ENCODE results near the gene ASIC2.

The ASIC2 gene

GRCh38 chr17:33019161-33019890 is 273.8 kb downstream of the ASIC2 start:
- no peak for TF ChIP-seq POLR2A (IDR thresholded peaks at IDR 0.05; ENCODE audit: low read length)
- TF ChIP-seq GATA1 (IDR thresholded peaks at IDR 0.05; ENCODE audit: low read depth, low read length): no peak
- no peak for DNase-seq

GRCh38 chr17:33017366-33017765 is 275.7 kb downstream of the ASIC2 start:
- TF ChIP-seq POLR2A (IDR thresholded peaks at IDR 0.05; ENCODE audit: low read length): no peak
- TF ChIP-seq GATA1 (IDR thresholded peaks at IDR 0.05; ENCODE audit: low read depth, low read length): no peak
- DNase-seq: no peak

- no peak for TF ChIP-seq GATA1 (IDR thresholded peaks at IDR 0.05; ENCODE audit: low read depth, low read length)
- no peak for TF ChIP-seq POLR2A (IDR thresholded peaks at IDR 0.05; ENCODE audit: low read length)
- no peak for DNase-seq
These were observed 276.2 kb downstream of the ASIC2 start for GRCh38 chr17:33016920-33017319.

- no peak for DNase-seq
- TF ChIP-seq GATA1 (IDR thresholded peaks at IDR 0.05; ENCODE audit: low read depth, low read length) (no peak), POLR2A (IDR thresholded peaks at IDR 0.05; ENCODE audit: low read length) (no peak)
These were observed 277.3 kb downstream of the ASIC2 start for GRCh38 chr17:33015716-33016346.

GRCh38 chr17:33014751-33015150 is 278.3 kb downstream of the ASIC2 start:
- TF ChIP-seq POLR2A (IDR thresholded peaks at IDR 0.05; ENCODE audit: low read length) (no peak), GATA1 (IDR thresholded peaks at IDR 0.05; ENCODE audit: low read depth, low read length) (no peak)

GRCh38 chr17:33013596-33014375 is 279.3 kb downstream of the ASIC2 start:
- TF ChIP-seq POLR2A (IDR thresholded peaks at IDR 0.05; ENCODE audit: low read length) (no peak), GATA1 (IDR thresholded peaks at IDR 0.05; ENCODE audit: low read depth, low read length) (no peak)
- DNase-seq: no peak

More at GRCh38 chr17:33014751-33015150, 278.3 kb downstream of the ASIC2 start:
- no peak for DNase-seq

GRCh38 chr17:33012522-33013033 is 280.5 kb downstream of the ASIC2 start:
- DNase-seq: no peak
- TF ChIP-seq GATA1 (IDR thresholded peaks at IDR 0.05; ENCODE audit: low read depth, low read length) (no peak), POLR2A (IDR thresholded peaks at IDR 0.05; ENCODE audit: low read length) (no peak)

- no peak for DNase-seq
- TF ChIP-seq GATA1 (IDR thresholded peaks at IDR 0.05; ENCODE audit: low read depth, low read length) (no peak), POLR2A (IDR thresholded peaks at IDR 0.05; ENCODE audit: low read length) (no peak)
These were observed 283.5 kb downstream of the ASIC2 start for GRCh38 chr17:33009636-33010035.

- TF ChIP-seq GATA1 (IDR thresholded peaks at IDR 0.05; ENCODE audit: low read depth, low read length) (no peak), POLR2A (IDR thresholded peaks at IDR 0.05; ENCODE audit: low read length) (no peak)
- no peak for DNase-seq
These were observed 285.9 kb downstream of the ASIC2 start for GRCh38 chr17:33007186-33007585.

- TF ChIP-seq POLR2A (IDR thresholded peaks at IDR 0.05; ENCODE audit: low read length) (no peak), GATA1 (IDR thresholded peaks at IDR 0.05; ENCODE audit: low read depth, low read length) (no peak)
- DNase-seq: no peak
These were observed 290.8 kb downstream of the ASIC2 start for GRCh38 chr17:33002246-33002645.

- no peak for DNase-seq
- no peak for TF ChIP-seq GATA1 (IDR thresholded peaks at IDR 0.05; ENCODE audit: low read depth, low read length)
These were observed 294.2 kb downstream of the ASIC2 start for GRCh38 chr17:32998887-32999228.

- TF ChIP-seq POLR2A (IDR thresholded peaks at IDR 0.05; ENCODE audit: low read length) (no peak), GATA1 (IDR thresholded peaks at IDR 0.05; ENCODE audit: low read depth, low read length) (no peak)
- DNase-seq: peak; percentile 63 to 81
These were observed 294.8 kb downstream of the ASIC2 start for GRCh38 chr17:32998111-32998886.

GRCh38 chr17:32995416-32996045 is 297.6 kb downstream of the ASIC2 start:
- TF ChIP-seq GATA1 (IDR thresholded peaks at IDR 0.05; ENCODE audit: low read depth, low read length): no peak
- no peak for TF ChIP-seq POLR2A (IDR thresholded peaks at IDR 0.05; ENCODE audit: low read length)

More at GRCh38 chr17:32995416-32996045, 297.6 kb downstream of the ASIC2 start:
- DNase-seq: no peak

All from erythroblast (primary cell).